Hematopoietic multipotent progenitor cell (in vitro differentiated cells): Measurements from ENCODE around the gene CNPY4. TPM values are rescaled to one million over a fixed set of nuclear protein-coding genes. Genes with fewer than 3 reads are reported as not detected.
A peak's percentile ranks its signal among the peaks of the same experiment; 100 is the strongest.
"Not testable (repeated sequence)": the region's sequence is repeated elsewhere in the genome, so short reads cannot be mapped to it uniquely, and the experiment has no call there.

ENCODE experiments used
- DNase-seq, 3 donors: peaks; one replicate each; pipeline ENCODE4 v3.0.0-alpha.2; 2011 to 2015; ENCODE audit warnings: low read depth in 2 of 3, low spot score in 2 of 3
- total RNA-seq: library from RNA; depleted of rRNA; stranded (reverse); fragments of >200 nt; gene quantifications from one replicate; pipeline ENCODE4 v1.2.3, GENCODE V29; 2012

Gene CNPY4
- total RNA-seq, 1 donor: 11.6 TPM

- DNase-seq: no peak
These were observed 22.1 kb downstream of the CNPY4 start for GRCh38 chr7:100141555-100141949.

GRCh38 chr7:100142461-100142860 lies 23.0 kb downstream of the CNPY4 start:
- no peak for DNase-seq

GRCh38 chr7:100146350-100146749 lies 26.9 kb downstream of the CNPY4 start:
- DNase-seq: not testable (repeated sequence)

GRCh38 chr7:100147278-100147677 lies 27.8 kb downstream of the CNPY4 start:
- no peak for DNase-seq

- DNase-seq: no peak
These were observed 28.8 kb downstream of the CNPY4 start for GRCh38 chr7:100148225-100148558.

- DNase-seq: peak; percentile 87 to 98 (median 98)
These were observed 29.3 kb downstream of the CNPY4 start, which contains the start of gene LAMTOR4 for GRCh38 chr7:100148559-100149328. LAMTOR4 (plus strand) TSS chr7:100148918; CDS start chr7:100148973, 55 bp downstream.

GRCh38 chr7:100152404-100152803 lies 33.0 kb downstream of the CNPY4 start:
- peak in 1 of 3 donors; percentile 37 for DNase-seq

- DNase-seq: no peak
These were observed 33.7 kb downstream of the CNPY4 start for GRCh38 chr7:100152937-100153666.

GRCh38 chr7:100153708-100154535 lies 34.5 kb downstream of the CNPY4 start:
- DNase-seq: no peak

GRCh38 chr7:100154651-100155491 lies 35.4 kb downstream of the CNPY4 start:
- no peak for DNase-seq

GRCh38 chr7:100155553-100156317 lies 36.3 kb downstream of the CNPY4 start:
- DNase-seq: no peak

GRCh38 chr7:100156331-100157068 lies 37.1 kb downstream of the CNPY4 start:
- DNase-seq: peak in 2 of 3 donors; percentile 43 to 50

GRCh38 chr7:100157069-100157333 lies 37.6 kb downstream of the CNPY4 start:
- DNase-seq: no peak

- no peak for DNase-seq
These were observed 38.1 kb downstream of the CNPY4 start for GRCh38 chr7:100157334-100158228.

GRCh38 chr7:100158229-100159098 lies 39.0 kb downstream of the CNPY4 start, which contains the start of gene TRAPPC14:
TRAPPC14 (minus strand) TSS chr7:100158723; CDS start chr7:100158499, 224 bp downstream.
- DNase-seq: peak; percentile 73 to 86 (median 78)

- no peak for DNase-seq
These were observed 39.7 kb downstream of the CNPY4 start for GRCh38 chr7:100159099-100159623.

- DNase-seq: no peak
These were observed 40.6 kb downstream of the CNPY4 start for GRCh38 chr7:100160067-100160466.
